GM18508 (cell line): Measurements from ENCODE around the gene PLEKHG5.
"Not testable (repeated sequence)": the region's sequence is repeated elsewhere in the genome, so short reads cannot be mapped to it uniquely, and the experiment has no call there.

ENCODE experiments used
- ATAC-seq: cut with Tn5 transposase; IDR thresholded peaks from one replicate; pipeline ENCODE4 v1.9.1; 2021; ENCODE audit warnings: moderate number of reproducible peaks; ENCODE audit not compliant: insufficient read depth, unreplicated experiment

PLEKHG5 gene

DNA sequence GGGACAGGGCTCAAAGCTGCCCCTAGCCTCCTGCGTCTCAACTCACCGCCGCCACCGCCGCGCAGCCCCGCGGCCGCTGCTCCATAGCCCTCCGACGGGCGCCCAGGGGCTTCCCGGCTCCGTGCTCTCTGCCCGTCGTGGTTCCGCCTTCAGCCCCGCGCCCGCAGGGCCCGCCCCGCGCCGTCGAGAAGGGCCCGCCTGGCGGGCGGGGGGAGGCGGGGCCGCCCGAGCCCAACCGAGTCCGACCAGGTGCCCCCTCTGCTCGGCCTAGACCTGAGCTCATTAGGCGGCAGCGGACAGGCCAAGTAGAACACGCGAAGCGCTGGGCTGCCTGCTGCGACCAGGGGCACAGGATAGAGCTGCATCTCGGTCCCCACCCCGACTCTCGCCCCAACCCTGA lies 25.4 kb downstream of the PLEKHG5 start, which contains the start of gene TNFRSF25:
TNFRSF25 (minus strand) TSS at position 151 of the 400 bp plus-strand sequence; CDS start at position 85, 66 bp downstream.
- ATAC-seq, result no peak

DNA sequence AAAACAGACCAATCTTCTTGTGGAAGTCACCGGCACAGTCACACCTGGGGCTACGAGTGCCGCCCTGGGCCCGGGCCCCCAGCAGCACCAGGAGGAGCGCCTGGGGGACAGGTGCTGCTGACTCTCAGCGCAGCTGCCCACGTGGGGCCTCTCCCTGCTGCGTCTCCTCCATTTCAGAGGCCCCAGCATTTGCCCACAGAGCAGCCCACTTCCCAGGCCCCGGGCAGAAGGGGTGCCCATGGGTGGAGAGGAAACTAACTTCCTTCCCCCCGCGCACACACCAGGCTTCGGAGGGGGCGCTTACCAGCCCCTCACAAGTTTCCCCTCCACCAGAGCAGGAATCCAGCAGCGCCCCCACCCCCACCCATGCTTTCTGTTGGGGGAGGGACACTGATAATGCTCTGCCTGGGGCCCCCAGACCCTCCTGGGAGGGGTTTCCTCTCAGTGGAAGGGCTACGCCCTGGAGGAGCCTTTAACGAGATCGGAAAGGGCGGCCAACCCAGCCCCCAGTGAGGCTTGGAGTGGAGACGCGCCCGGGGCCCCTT lies 25.9 kb downstream of the PLEKHG5 start:
- ATAC-seq, result no peak

DNA sequence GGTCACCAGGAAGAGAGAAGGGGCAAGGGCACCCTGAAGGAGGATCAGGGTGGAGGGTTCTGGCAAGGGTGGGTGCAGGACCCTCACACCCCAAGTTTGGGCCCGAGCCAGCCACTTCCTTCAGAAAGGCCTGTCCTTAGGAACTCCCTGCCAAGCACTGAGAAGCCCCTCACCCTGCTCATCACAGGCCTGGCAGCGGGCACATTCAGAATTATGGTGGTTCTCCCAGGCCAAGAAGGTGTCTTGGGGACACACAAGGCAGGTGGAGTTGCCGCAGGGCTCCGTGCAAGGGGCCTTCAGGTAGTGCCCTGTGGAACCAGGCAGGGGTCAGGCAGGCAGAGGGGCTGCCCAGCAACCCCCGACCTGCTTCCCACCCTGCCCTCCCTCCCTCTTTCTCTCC lies 26.6 kb downstream of the PLEKHG5 start:
- ATAC-seq, result no peak

DNA sequence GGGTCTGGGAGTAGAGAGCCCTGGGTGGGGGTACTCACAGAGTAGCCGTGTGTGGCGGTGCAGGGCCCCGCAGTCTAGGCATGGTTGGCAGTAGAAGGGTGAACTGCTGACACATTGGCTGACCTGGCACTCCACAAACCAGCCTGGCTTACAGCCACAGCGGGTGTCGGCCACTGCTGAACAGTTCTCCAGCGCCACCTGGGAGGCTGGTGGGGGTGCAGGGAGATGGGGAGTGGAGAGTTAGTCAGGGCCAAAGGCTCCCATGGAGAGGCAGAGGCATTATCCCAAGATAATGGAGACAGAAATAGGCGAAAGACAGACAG lies 27.0 kb downstream of the PLEKHG5 start:
- ATAC-seq, result no peak

DNA sequence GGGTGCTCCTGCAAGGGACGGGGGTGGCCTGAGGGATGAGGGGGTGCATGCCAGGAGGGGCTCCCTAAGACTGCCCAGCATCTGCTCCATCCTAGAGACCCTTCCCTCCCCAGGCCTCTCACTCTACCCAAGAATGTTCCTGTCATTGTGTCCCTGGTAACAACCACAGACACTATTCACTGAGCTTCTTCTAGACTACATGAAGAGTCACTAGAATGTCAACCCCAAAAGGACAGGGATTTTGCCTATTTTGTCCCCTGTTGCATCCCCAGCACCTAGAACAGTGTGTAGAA lies 28.4 kb downstream of the PLEKHG5 start:
- ATAC-seq, result no peak

DNA sequence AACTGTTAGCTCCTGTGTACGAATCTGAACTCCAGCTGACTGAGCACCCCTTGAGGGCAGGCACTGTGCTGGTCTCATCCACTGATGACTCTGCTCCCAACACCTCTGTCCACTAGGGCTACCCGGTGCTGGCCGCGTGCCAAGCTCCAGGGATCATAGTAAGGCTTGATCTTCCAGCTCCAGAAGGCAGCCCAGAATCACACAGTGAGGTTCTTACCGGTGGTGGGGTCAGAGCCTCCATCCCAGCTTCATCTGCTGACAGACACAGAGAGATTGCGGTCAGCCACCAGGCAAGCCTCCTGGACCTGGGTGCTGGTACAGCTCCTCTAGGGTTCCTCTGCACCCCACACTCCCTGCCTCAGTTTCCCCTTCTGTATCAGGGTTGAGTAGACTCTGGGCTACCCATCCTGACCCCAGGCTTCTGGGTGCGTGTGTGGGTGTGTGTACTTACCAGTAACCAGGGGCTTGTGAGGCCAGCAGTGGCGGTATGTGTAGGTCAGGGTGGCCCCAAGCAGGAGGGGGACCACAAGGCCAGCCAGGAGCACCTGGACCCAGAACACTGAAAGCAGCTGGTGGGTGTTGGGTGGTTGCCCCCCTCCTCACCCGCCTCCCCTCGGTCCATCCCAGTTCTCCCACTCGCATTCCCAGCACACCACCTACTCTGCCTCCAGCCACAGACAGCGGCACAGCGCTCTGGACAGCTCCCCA lies 28.9 kb downstream of the PLEKHG5 start:
- no peak for ATAC-seq

DNA sequence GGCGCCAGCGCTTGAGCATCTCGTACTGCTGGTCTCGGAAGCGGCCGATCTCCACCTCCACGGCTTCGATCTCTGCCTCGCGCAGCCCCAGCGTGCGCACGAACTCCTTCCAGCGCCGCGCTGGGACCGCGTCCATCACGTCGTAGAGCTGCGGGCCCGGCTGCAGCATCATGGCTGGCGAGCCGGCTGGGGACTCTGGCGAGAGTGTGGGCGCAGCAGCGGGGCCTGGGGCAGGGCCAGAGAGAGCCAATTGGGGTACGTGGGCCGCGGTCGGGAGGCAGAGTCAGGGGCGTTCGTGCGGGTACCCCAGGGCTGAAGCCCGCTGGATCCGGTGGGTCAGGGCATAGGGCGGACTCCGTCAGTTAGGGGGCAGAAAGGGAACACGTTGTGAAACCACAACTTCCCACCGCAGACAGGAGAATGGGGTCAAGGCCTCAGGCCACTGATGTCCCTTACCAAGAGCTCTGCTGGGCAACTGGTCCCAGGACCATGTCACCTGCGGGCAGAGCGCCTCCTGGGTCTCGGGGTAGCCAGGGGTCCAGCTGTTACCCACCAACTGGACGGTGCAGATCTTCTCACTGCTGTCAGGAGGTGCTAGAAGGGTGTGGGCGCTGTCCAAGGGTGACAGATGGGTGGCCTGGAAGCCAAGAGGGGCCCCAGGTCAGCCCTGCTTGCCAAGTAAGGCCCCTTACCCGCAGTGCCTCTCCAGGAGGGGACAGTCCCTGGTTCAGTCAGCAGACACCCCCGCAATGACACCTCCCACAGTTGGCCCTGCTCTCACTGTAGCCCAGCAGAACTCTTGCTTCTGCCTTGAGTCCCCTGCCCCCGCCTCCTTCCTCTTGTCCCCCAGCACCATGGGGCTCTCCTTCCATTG lies 29.7 kb downstream of the PLEKHG5 start:
- ATAC-seq, result no peak

DNA sequence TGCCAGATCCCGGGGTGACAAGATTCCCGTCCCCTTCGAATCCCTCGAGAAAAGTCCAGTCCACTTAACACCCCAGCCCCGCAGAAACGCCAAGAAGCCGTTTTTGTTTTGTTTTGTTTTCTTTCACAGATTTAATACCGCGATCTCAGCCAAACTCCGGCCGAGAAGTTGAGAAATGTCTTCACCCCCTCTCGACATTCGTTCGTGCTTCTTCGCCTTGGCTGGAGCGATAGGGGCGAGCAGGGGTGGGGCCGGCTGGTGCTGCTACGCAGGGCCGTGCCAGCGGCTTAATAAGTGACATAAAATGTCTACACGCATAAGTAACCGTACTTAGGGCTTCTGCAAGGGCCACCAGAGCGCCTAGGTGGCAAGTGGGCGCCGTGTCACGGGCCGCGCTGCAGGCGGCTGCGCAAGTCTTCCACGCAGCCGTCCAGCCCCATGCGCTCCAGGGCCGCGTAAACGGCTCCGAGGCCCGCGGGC lies 30.4 kb downstream of the PLEKHG5 start:
- no peak for ATAC-seq

DNA sequence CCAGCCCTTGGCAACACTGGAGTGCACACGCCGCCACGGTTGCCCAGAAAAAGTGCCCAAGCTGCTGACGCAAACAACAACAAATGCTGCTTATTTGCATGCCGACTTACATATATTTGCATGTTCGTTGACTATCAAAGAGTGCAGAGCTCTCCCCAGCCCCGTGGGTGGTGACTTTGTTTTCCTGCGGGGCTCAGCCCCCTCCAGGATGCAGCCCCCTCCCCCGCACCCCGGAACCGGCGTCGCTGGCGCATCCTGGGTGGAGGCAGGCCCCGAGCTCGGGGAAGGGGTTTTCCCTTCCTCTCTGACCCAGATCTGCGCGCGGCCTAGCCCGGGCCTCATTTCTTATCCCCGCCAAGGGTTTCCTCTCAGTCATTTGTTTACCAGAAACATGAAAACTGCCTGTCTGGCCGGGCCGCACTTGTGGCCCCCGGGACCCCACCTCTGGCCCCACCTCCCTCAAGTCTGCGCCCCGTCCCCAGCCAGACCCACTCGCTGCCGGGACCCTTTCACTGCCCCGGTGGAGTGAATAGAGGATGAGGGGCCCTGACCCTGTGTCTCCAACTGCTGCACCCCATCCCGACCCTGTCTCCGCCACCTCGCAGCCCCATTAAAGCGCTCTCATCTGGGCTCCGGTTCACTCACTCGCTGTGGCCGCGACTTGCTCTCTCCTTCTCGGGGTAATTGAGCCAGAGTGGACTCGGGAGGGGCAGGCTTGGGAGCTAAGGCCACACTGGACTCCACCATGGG lies 31.0 kb downstream of the PLEKHG5 start:
- ATAC-seq, result no peak

DNA sequence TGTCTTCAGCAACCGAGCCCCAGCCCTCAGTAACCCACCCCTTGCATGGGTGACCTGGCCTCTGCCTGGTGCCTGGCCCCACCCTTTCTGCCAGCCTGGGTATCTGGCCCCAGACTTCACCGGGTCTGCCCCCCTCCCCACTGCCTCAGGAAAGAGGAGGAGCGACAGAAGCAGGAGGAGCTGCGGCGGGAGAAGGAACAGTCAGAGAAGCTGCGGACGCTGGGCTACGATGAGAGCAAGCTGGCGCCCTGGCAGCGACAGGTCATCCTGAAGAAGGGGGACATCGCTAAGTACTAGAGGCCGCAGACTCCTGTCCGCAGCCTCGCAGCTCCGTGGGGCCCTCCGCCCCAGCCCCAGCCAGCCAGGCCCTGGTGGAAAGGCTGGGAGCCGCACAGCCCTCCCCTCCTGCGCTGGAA lies 31.6 kb downstream of the PLEKHG5 start:
- no peak for ATAC-seq

DNA sequence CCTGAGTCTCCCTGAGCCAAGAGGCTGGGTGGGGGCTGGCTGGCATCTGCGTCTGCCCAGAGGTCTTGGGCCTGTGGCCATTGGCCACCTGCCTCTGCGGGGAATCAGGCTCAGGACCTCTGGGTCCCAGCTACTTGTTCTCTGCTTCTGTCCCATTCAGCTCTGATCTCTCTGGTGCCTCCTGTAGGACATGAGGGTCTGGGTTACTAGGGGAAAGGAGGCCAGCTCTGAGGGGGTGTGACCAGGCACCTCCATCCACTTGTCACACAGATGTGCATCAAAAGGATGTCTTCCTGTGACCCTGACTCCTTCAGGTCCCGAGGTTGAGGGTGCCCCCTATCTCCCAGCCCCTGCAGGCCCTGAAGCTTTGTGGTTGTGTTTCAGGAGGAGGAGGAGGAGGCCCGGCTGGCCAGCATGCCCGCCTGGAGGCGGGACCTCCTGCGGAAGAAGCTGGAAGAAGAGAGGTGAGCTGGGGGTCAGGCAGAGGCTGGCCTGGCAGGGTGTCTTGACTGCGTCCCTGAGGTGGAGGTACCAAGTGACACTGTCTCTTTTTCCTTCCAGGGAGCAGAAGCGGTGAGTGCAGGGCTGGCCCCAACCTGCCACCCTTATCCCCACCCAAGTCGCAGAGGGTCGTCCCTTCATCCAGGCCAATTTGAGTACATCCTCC lies 34.5 kb downstream of the PLEKHG5 start:
- no peak for ATAC-seq

DNA sequence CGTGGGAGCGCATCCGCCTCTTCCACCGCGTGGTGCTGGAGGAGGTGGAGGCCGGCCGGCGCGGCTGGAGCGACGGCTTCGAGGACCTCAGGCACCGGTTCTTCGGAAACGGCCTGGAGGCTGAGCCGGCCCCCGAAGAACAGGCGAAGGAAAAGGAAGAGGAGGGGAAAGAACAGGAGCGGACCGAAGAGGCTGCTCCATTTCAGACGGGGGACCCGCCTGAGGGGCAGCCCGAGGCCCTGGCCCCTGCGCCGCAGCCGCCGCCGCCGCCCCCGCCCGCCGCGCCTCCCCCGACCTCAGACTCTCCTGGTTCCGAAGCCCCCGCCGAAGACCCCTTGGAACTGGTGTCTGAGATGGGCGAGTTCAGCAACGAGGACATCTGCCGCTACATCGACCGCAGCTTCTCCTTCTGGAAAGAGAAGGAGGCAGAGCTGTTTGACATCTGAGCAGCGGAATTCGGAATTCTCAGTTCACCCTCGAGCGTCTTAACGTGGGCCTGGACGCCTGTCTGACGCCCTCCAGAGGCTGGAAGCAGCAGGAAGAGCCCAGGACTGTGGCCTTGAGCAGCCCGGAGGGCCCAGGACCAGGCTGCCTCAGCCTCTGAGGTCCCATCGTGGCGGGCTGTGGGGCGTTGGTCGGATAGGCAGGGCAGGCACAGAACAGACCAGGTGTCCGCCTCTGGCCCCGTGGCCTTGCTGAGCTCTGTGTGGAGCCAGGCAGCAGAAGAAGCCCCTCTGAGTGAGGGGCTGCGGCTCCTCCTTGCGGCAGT lies 35.5 kb downstream of the PLEKHG5 start:
- not testable (repeated sequence) for ATAC-seq

DNA sequence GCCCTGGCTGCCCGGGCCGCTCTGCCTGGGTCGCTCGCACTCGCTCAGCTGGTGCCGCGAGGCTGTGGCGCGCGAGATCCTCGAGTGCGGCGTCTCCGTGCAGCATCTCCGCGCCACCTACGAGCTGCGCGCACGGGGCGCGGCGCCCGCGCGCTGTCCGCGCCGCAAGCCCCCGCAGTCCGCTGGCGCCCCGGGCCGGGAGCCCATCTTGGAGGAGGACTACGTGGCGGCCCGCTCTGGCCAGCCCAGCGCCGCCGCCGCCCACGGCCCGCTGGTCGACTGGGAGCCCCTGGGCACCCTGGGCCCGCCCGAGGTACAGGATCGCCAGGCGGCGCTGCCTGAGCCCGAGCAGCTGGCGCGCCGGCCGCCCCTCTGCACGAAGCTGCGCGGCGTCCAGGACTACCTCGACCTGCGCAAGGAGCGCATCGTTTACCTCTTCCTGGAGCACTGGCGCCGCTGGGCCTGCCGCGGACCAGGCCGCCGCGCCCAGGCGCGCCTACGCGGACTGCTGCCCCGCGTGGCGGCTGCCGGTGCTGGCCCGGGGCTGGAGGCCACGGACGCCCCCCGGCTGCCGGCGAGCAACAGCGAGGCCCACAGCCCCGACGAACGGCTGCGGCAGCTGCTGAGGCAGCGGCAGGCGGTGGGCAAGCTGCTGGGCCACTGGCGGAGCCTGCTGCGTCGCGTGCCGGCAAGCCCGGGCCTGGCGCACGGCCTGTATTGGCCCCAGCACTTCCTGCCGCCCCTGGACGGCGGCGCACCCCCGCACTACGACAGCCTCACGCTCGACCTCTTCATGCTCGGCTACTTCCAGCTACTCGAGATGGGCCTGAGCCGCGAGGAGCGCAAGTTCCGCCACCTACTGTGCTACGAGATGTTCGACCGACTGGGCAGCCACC lies 36.4 kb downstream of the PLEKHG5 start:
- no peak for ATAC-seq

DNA sequence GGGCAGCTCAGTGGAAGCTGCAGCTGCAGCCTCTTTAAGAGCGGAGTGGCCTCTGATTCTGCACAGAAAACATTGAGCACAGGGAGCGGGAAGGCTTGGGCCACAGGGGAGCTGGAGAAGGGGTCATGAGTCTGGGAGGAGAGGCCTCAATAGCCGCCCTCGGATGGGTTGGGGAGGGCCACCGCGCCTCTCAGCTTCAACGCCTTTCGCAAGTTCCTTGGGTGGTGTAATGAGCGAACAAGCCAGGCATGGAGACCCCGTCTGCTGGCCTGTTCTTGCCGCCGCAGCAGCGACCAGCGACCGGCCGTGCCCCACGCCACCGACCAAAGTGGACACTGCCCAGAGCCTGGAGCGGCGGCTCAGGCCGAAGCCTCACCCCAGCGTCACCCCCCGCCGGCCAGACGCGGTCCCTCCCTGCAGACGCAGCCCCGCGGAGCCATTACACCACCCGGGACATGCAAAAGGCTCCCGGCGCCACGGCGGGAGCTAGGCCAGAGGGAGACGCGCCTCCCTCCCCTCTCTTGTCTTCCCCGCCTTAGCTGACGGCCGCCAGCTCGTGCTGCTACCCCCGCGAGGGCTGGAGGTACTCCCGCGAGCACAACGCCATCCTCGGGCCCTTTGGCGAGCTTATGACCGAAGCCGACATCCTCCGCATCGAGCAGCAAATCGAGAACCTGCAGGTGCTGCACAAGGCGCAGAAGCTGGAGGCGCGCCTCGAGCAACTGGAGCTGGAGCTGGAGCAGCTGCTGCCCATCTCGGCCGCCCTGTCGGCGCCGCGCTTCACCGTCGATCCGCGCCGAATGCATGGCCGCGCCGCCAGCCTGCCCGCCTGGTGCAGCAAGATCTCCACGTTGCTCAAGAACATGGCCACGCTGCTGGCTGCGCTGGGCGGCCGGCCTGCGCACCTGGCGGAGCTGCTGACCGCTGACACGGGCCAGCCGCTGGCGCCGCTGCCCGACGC lies 37.3 kb downstream of the PLEKHG5 start:
- not testable (repeated sequence) for ATAC-seq

DNA sequence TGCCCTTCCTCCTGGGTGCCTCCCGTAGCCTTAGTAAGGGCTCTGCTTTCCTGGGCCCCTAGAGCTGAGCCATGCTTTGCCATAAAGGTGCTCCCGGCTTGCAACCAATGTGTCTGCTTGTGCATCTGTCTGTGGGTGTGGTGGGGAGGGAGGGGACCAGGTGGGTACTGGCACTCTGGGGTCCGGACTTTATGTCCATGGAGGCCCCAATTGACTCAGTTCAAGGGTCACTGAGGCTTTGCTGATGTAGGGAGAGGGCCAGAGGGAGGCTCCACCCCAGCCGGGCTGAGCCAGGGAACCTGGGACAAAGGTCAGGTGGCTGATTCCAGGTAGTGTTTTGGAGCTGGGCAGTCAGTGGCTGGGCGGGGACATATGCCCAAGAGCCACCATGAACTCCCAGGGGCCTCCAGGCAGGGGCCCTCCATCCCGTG lies 40.5 kb downstream of the PLEKHG5 start:
- ATAC-seq, result no peak

DNA sequence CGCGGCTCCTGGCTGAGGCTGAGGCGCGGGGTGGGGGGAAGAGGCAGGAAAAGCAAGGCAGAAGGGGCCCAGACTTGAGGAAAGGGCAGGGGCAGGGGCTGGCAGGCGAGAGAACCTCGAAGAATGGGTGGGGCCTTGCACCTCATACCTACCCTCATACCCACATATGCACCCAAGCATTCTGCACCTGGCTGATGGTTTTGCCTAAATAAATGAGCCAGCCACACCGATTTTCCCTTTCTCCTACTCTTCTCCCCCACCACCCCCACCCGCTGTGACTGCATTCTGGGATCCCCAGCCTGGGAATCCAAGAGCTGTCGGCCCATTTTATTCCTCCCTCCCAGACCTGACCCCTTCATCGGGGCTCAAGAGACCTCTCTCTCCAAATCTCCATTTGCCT lies 41.0 kb downstream of the PLEKHG5 start:
- not testable (repeated sequence) for ATAC-seq

DNA sequence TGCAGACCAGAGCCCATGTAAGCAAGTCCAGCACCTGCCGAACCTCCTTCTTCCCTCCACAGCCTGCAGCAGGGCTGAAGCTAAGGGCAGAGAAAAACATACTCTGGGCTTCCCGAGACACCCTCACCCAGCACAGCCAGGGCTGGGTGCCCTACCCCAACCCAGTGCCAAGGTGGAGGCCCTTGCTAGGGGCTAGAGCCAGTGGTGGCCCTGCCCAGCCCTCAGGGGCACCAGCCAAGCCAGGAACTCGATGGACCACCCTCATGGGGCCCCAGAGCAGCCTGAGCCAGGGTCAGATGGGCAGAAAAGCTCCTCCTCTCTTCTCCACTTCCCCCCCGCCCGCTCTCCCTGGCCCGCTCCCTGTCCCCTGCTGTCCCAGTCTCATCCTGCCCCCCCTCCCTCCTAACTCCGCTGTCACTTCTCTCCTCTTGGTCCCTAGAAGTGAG lies 41.4 kb downstream of the PLEKHG5 start:
- ATAC-seq, result no peak
